HepG2 (cell line): Measurements from ENCODE around the gene RAMP1. TPM values are rescaled to one million over a fixed set of nuclear protein-coding genes. Genes with fewer than 3 reads are reported as not detected.

ENCODE experiments used
- ATAC-seq: fragments of 200-7000 bp; cut with Tn5 transposase; 3 replicates; pipeline ENCODE4 v1.9.1; 2020; ENCODE audit warnings: mild to moderate bottlenecking, moderate library complexity
- BruUV-seq: library from RNA; stranded (reverse); fragments of 400-500 nt; replicated peaks from 2 replicates; lab custom pipeline; 2021; lab: Mats Ljungman, UMichigan
- CTCF ChIA-PET: fragments of 300-600 bp; formaldehyde crosslinking; extraction: SDS; loops from one replicate; lab custom pipeline; 2021; ENCODE audit warnings: low total read pairs, inconsistent platforms, low intra/inter-chr PET ratio; lab: Yijun Ruan, JAX
- POLR2A ChIA-PET: fragments of 350-600 bp; sonication (Branson Sonifier 250); formaldehyde crosslinking; loops from one replicate; lab custom pipeline; 2020; ENCODE audit warnings: antibody characterized with exemption, inconsistent platforms; lab: Yijun Ruan, JAX
- DNase-seq: peaks from one replicate; pipeline ENCODE4 v3.0.0-alpha.2; 2015; ENCODE audit warnings: low spot score
- FAIRE-seq: peaks from 3 replicates; lab custom pipeline; 2011; peaks lifted over from hg19 to GRCh38; lab: Jason Lieb, UNC
- H2AFZ ChIP-seq: one replicate; pipeline ENCODE4 v1.6.1; 2011; ENCODE audit warnings: low read length, inconsistent platforms
- H3K27ac ChIP-seq: fragments of 300-600 bp; 3 replicates; pipeline ENCODE4 v1.8.0; 2011; ENCODE audit warnings: mixed run types, mild to moderate bottlenecking, mixed read lengths, low read length, inconsistent platforms; ENCODE audit not compliant: insufficient read depth; ENCODE audit errors: extremely low read length
- H3K27me3 ChIP-seq, 2 experiments: fragments of 200-600 bp in 1 of 2; 2 replicates in 1 of 2; 3 replicates in 1 of 2; pipeline versions ENCODE4 v1.6.0 to v1.8.0; 2011; ENCODE audit warnings: low read length in 2 of 2, mild to moderate bottlenecking in 2 of 2, moderate library complexity in 2 of 2, inconsistent platforms in 1 of 2; ENCODE audit not compliant: insufficient read depth in 2 of 2, control insufficient read depth in 1 of 2
- H3K36me3 ChIP-seq, 2 experiments: fragments of 200-600 bp in 1 of 2; replicated peaks in 1 of 2; 2 replicates in 1 of 2; 3 replicates in 1 of 2; pipeline versions ENCODE4 v1.5.1 to v1.8.0; 2011; ENCODE audit warnings: low read length in 2 of 2, inconsistent platforms in 1 of 2; ENCODE audit not compliant: insufficient read depth in 2 of 2, control insufficient read depth in 1 of 2
- H3K4me1 ChIP-seq: 2 replicates; pipeline ENCODE4 v1.5.1; 2012; ENCODE audit warnings: low read length, inconsistent platforms; ENCODE audit not compliant: insufficient read depth
- H3K4me2 ChIP-seq: 2 replicates; pipeline ENCODE4 v1.6.0; 2011; ENCODE audit warnings: low read depth, low read length, inconsistent platforms
- H3K4me3 ChIP-seq, 3 experiments: fragments of 200-600 bp in 1 of 3; sonication (generic), shearing (Covaris generic) in 1 of 3; replicated peaks in 1 of 3; 2 replicates each; pipeline ENCODE4 v1.5.1; 2011 to 2016; ENCODE audit warnings: low read length in 3 of 3, inconsistent platforms in 2 of 3, low read depth in 2 of 3, mild to moderate bottlenecking in 2 of 3, control low read depth in 1 of 3, mixed read lengths in 1 of 3; ENCODE audit not compliant: insufficient read depth in 1 of 3
- H3K79me2 ChIP-seq: one replicate; pipeline ENCODE4 v1.6.1; 2011; ENCODE audit warnings: low read length, inconsistent platforms; ENCODE audit not compliant: insufficient read depth
- H3K9ac ChIP-seq: 2 replicates; pipeline ENCODE4 v1.6.0; 2011; ENCODE audit warnings: mild to moderate bottlenecking, low read depth, low read length, inconsistent platforms; ENCODE audit not compliant: insufficient read depth
- H3K9me3 ChIP-seq: 2 replicates; pipeline ENCODE4 v1.5.1; 2012; ENCODE audit warnings: mild to moderate bottlenecking, low read length
- H4K20me1 ChIP-seq: 2 replicates; pipeline ENCODE4 v1.6.0; 2011; ENCODE audit warnings: inconsistent platforms, mild to moderate bottlenecking, low read length, moderate library complexity; ENCODE audit not compliant: insufficient read depth
- CCDC6 ChIP-seq: sonication (generic); formaldehyde crosslinking; IDR thresholded peaks from 2 replicates; pipeline ENCODE4 v1.8.1; 2022; ENCODE audit warnings: mild to moderate bottlenecking, missing genetic modification reagents, moderate library complexity
- XRCC5 ChIP-seq: fragments of 200-400 bp; formaldehyde crosslinking; optimal IDR thresholded peaks from 2 replicates; pipeline ENCODE3; 2017; ENCODE audit warnings: mild to moderate bottlenecking, low read length
- ZKSCAN8 ChIP-seq: IDR thresholded peaks from 2 replicates; pipeline ENCODE4 v1.6.1; 2016; ENCODE audit warnings: borderline replicate concordance, missing genetic modification reagents, missing compliant biosample characterization
- ZNF512 ChIP-seq: sonication (generic); formaldehyde crosslinking; IDR thresholded peaks from 2 replicates; pipeline ENCODE4 v1.4.0; 2020; ENCODE audit warnings: mild to moderate bottlenecking, missing genetic modification reagents
- WGBS: methylation state at CpG from one replicate; pipeline ENCODE4 v1.1.6; 2017; ENCODE audit warnings: low lambda C conversion rate; 5-methylcytosine and 5-hydroxymethylcytosine counted together
- in situ Hi-C: cut with HindIII; loops from 2 replicates; pipeline ENCODE4 v1.10.0; 2017; ENCODE audit warnings: low pct_unique_long_range_greater_than_20kb; ENCODE audit not compliant: extremely low pct_ligation_motif_present
- intact Hi-C: fragments of 100-400 bp; cut with micrococcal nuclease; formaldehyde crosslinking; loops from one replicate; pipeline ENCODE4 v1.10.0; 2022; ENCODE audit not compliant: unreplicated experiment
- polyA plus RNA-seq, 8 experiments: library from polyadenylated mRNA; depleted of rRNA in 3 of 8; stranded (reverse) in 7 of 8; unstranded in 1 of 8; fragments of >200 nt; fragmentation: Illumina TruSeq in 4 of 8; extraction: Trizol in 4 of 8; gene quantifications; 2 replicates each; pipeline versions ENCODE4 v1.2.1 to v1.2.3, GENCODE V29; 2011 to 2016; ENCODE audit warnings: low read depth in 4 of 8, missing spikeins in 1 of 8, mixed read lengths in 1 of 8; ENCODE audit not compliant: insufficient read depth in 1 of 8
- total RNA-seq, 5 experiments: library from RNA; depleted of rRNA; stranded (reverse); fragments of >200 nt; fragmentation: Illumina TruSeq; extraction: Trizol; gene quantifications; 2 replicates each; pipeline ENCODE4 v1.2.3, GENCODE V29; 2016; ENCODE audit warnings: low read depth in 1 of 5
- TF ChIP-seq, protein P1 (sequence below): sonication (generic); formaldehyde crosslinking; IDR thresholded peaks from 2 replicates; pipeline ENCODE4 v1.9.0; 2022; ENCODE audit warnings: missing genetic modification reagents, mild to moderate bottlenecking, borderline replicate concordance

The RAMP1 gene
- total and polyA plus RNA-seq, 2 of the 13 experiments (the other 11 are each of a cell fraction or from before 2014, with no cell fraction given): 0.29 to 0.61 TPM

DNA sequence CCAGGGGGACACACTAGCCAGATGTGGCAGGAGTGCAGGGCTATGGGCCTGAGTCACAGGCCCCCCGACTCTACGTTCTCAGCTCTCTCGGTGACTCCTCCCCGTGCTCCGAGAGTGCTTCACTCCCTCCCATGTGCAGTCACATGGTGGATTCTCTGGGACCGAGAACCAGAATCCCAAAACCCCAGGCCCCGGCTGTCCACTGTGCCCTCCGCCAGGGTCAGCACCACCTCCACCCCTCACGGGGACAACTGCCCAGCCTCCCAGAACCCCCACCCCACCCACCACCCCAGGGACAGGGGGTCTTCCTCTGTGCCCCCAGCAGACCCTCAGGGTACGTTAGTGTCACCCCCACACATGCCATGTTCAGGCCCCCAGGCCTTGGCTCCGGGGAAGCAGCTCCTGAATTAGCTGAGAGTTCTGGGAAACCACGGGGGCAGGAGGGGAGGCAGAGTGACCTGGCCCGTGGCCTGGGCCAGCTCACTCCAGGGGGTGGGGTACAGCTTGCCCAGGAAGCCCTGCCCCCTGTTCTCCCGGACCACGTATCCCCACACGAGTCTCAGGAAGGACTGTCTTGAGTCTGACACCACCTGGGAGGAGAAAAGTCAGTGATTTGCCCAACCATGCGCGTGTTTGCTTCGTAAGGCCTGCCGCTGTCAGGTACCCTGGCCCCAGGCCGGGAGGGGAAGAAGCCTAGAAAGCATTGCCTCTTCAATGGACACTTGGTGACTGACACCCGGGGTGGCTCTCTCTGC, 4.4 kb downstream of the RAMP1 start (continued):
- TF ChIP-seq ZNF512 (CRISPR knock-in tag): no peak

DNA sequence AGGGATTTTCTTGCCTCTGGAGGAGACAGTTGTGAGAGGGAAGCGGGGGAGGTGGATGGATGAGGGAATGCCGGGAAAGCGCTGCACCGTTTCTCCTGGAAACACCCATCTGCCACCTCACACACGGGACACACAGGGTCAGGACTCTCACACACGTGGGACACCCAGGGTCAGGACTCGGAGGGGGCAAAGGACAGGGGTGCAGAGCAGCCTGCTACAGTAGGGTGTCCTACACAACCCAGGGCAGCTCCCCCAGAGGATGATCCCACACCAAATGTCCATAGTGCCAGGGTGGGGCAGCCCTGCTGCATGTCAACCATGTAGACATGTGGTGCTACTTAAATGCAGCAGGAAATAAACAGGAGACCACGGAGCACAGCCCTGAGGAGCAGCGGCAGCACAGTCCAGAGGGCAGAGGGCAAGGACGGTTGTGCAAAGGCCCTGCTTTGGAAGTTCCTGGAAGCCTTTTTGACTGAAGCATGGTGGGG, 5.1 kb downstream of the RAMP1 start:
- no peaks in the 10 kb centered on the region for H3K9me3 ChIP-seq
- CTCF ChIA-PET: no interaction called here
- in situ Hi-C loops (no loop called here), intact Hi-C loops (no loop called here)
- peaks cover 12 to 81% of the 10 kb centered on the region in 2 experiments; a peak in 4 of 5 replicates for H3K27me3 ChIP-seq
- DNase-seq (no peak), FAIRE-seq (no peak), ATAC-seq (no peak)
- 30% methylated on average over 9 of the region's 10 CpGs for WGBS
- POLR2A ChIA-PET: interaction anchor here (0.6 kb wide), 1 partner anchor 196 kb away, joined by 3 read pairs; the partner anchor contains the start of gene SCLY
- H3K27ac ChIP-seq: no peak overlapping the region
- H3K4me1 ChIP-seq: peaks cover 41% of the 10 kb centered on the region
- no peaks in the 10 kb centered on the region for H3K36me3 ChIP-seq
- H4K20me1 ChIP-seq: no peaks in the 10 kb centered on the region
- no peak overlapping the region for H3K9ac ChIP-seq
- BruUV-seq: no TSS peak
- H3K4me3 ChIP-seq: no peak overlapping the region
- no peaks in the 10 kb centered on the region for H3K79me2 ChIP-seq
- H2AFZ ChIP-seq: no peak overlapping the region
- no peak overlapping the region for H3K4me2 ChIP-seq
- TF ChIP-seq XRCC5 (peak; percentile 51), ZKSCAN8 (CRISPR knock-in tag) (peak; percentile 96), CCDC6 (no peak)
- TF ChIP-seq, protein P1, sequence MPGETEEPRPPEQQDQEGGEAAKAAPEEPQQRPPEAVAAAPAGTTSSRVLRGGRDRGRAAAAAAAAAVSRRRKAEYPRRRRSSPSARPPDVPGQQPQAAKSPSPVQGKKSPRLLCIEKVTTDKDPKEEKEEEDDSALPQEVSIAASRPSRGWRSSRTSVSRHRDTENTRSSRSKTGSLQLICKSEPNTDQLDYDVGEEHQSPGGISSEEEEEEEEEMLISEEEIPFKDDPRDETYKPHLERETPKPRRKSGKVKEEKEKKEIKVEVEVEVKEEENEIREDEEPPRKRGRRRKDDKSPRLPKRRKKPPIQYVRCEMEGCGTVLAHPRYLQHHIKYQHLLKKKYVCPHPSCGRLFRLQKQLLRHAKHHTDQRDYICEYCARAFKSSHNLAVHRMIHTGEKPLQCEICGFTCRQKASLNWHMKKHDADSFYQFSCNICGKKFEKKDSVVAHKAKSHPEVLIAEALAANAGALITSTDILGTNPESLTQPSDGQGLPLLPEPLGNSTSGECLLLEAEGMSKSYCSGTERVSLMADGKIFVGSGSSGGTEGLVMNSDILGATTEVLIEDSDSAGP (CRISPR knock-in tag): 0 out of 2 replicates have a peak, but pooled peaks have one; percentile 23
- TF ChIP-seq, all 625 proteins: peak for 3
